GM18858 (cell line): ENCODE measurements around the gene CMIP.

ENCODE experiments used
- ATAC-seq: cut with Tn5 transposase; IDR thresholded peaks from one replicate; pipeline ENCODE4 v1.9.1; 2021; ENCODE audit not compliant: unreplicated experiment

The CMIP gene

GRCh38 chr16:81445966-81446906, 1.6 kb downstream of the CMIP start:
- ATAC-seq, result no peak

DNA sequence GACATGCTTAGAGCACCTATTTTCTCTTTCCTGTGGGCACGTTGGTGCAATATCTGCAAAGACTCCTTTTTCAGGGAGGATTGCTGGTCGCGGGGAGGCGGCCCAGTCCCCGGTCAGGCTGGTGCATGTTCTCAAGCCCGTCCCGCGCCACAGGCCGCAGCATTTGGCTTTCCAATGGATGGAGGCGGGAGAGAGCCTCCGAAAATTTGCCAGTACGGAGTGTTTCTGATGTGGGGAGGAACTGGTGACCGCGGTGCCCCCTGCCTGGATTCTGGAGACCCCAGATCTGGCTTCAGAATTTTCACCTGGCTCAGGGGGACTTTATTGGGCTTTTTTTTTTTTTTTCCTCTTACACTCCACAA, 2.3 kb downstream of the CMIP start:
- no peak for ATAC-seq

GRCh38 chr16:81447383-81448101, 2.9 kb downstream of the CMIP start:
- no peak for ATAC-seq

DNA sequence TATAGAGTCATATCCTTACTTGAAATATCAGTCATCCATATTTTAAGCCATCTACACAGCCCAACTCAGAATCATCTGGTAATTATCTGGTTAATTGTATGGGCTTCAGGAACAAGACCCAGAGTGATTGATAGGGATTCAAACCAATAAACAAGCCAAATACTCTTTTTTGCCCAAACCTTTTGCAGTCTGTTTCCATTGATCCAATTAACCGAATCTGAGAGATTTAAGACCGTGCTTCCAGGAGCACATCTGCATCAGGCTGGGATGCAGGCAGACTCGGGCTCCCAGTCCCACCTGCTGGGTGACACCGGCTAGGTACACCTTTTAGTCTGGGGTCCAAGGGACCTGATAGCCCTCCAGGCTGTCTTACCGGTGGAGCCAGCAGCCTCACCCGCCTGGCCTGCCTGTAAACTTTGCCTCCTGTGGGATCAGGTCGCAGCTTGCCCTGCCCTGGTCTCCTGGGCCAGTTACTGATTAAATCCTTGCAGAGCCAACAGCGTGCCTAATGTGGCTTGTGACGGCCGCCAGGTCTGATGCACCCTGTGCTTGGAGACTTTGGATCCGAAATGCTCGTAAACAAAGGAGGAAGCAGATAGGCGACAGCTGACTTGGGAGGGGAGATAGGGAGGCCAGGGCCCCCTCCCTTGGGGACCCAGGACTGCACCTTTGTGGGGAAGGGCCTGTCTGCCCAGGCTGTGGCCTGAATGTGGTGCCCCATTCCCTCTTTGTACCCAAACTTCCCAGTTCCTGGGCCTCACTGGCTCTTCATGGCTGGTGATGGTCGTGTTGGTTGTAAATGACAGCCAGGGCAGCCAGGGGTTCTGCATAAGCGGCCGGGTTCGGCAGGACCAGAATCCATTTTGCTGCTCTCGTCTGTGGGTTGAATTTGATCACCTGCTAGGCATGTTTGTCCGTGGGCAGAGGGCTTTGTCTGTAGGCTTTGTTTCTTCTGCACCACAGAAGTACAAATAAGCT, 3.8 kb downstream of the CMIP start:
- no peak for ATAC-seq

- ATAC-seq, result no peak
Observed at GRCh38 chr16:81449241-81449640, 4.6 kb downstream of the CMIP start.

DNA sequence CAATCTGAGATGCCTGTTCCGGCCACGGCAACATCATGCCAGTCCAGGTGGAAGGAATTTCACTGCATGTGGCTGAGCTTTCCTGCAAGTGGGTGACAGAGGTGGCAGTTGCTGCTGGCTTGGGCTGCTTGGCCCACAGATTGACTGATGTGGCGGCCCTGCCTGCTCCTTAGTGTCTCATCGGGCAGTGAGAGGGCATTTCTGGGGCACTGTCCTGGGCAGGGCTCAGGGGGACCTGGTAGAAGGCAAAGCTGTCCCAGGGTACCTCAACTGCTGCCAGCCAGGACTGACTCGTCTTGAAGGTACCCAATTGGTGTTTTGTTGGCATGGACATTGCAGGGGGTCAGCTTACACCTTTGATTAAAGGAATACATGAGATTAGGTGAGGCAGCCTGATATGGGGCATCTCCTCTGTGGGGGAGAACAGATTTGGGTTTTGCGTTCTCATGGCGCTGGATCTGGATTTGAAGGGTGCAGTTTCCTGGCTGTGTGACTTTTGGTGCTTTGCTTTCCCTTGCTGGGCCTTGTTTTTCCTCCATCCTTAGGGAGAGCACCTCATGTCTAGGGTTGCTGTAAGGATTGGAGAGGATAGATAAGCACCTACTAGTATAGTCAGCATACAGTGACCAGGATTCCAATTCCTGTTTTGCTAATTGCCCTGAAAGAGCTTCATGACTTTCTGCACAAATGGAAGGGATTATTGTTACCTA, 5.4 kb downstream of the CMIP start:
- no peak for ATAC-seq

DNA sequence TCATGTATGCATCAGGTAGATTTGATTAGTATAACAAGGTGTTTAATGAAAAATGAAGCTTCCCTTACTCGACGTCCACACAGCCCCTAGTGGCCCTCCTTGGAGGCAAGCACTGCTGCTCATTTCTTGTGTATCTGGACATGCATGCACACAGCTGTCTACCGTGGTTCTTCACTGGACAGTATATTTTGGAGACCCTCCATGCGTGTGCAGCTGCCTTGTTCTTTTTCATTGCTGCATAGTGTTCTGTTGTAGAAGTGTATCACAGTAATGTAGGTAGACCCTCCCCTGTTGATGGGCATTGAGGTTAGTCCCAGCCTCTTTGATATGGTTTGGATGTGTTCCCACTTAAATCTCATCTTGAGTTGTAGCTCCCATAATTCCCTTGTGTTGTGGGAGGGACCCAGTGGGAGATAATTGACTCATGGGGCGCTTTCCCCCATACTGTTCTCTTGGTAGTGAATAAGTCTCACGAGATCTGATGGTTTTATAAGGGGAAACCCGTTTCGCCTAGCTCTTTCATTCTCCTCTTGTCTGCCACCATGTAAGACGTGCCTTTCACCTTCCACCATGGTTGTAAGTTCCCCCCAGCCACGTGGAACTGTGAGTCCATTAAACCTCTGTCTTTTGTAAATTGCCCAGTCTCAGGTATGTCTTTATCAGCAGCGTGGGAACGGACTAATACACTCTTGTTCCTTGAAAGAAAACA, 6.3 kb downstream of the CMIP start:
- no peak for ATAC-seq

- no peak for ATAC-seq
Observed at GRCh38 chr16:81451753-81452680, 7.4 kb downstream of the CMIP start.

DNA sequence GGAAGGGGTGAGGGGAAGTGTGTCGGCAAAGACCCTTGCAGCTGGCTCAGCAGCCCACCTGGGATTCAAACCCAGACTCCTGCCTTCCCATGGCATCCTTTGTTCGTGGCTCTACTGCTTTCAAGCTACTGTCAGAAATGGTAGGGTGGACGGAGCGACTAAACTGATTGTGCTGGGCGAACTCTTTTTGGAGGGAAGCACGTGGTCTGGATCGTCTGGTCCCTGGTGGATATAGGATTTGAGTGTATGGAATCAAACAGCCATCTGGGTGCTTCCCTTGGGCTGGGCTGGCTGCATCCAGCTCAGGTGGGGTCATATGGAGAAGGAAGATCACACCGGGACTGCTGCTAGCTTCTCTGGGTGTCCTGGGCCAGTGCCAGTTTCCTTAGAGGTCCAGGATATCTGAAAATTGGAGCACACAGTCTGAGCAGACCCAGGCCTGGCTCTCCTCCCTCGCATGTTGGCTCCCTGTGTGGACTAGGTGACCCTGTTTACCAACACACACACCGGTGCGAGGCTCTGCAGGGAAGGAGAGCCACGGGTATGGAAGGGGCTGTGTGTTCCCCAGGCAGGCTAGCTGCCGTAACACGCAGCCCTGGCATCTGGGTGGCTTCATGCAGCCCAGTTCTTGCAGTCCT, 8.6 kb downstream of the CMIP start:
- no peak for ATAC-seq

DNA sequence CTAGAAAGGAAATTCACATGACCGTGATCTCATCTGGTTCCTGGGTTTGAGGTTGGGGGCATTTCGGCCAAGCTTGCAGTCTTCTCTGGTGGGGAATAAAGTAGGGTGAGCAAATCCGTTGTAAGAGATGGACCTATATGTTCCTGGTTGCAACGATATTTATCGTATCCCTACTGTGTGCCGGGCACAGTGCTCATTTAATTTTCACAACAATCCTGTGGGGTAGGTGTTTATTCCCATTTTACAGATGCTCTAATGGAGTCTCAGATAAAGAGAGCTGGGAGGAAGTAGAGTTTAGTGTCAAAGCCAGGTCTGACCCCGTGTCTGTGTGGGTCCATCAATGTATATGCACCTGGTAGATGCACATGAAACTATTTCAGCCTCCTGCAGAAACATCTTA, 9.4 kb downstream of the CMIP start:
- ATAC-seq, result no peak

GRCh38 chr16:81455006-81455405, 10.4 kb downstream of the CMIP start:
- ATAC-seq, result no peak

GRCh38 chr16:81455720-81456494, 11.3 kb downstream of the CMIP start:
- no peak for ATAC-seq

- no peak for ATAC-seq
Observed at GRCh38 chr16:81456523-81457325, 12.1 kb downstream of the CMIP start.

DNA sequence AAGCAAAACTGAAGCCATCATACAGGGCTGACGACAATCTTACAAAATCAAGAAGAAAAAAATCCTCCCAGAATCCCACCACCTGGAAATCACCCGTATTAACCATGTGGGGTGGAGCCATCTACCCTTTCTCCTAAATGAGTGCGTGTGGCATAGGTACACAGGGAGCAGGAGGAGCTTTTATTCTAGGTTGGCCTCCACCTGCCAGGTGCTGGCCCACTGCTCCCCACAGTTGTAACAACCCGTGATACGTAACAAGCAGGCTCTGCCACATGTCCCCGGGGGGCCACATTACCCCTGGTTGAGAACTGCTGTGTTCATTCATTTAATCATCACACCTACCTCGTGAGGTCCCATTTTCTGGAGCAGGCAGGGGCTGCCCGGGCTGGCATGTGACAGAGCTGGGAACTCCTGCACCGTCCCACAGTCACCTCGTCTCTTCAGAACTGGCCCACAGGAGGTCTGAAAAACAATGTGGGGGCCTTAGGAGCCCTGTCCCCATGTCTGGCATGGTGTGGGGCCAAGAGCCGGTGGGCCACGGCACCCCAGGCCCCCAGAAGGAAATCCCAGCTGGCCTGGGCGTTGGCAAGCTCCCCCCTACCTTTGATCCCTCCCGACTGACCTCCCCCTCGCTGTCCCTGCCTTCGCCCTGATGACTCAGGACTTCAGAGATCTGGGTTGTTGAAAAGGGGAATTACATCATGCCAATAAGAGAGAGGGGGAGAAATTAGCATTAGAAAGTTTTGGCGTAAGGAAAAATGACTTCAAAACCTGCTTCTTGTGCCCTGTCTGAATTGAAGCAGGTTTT, 12.9 kb downstream of the CMIP start:
- no peak for ATAC-seq

GRCh38 chr16:81458149-81458669, 13.6 kb downstream of the CMIP start:
- ATAC-seq, result no peak
